Measurements from ENCODE around the gene ATP13A3. TPM values are rescaled to one million over a fixed set of nuclear protein-coding genes. Genes with fewer than 3 reads are reported as not detected.

ATP13A3 gene
- total RNA-seq, 1 experiment from 2014 or later = 181 TPM

- TF ChIP-seq CTCF (IDR thresholded peaks at IDR 0.05; ENCODE audit: insufficient read depth in 1 of 2, low read depth in 1 of 2, low read length in 1 of 2, severe bottlenecking in 1 of 2, unreplicated experiment in 1 of 2) = no peak
- H3K9me3 Mint-ChIP-seq (ENCODE audit: unreplicated experiment) = no peaks in the 10 kb centered on the region
- Histone ChIP-seq H3K4me1 (no peaks in the 10 kb centered on the region), H3K36me3 (ENCODE audit: control insufficient read depth, insufficient read depth, low read length) (no peaks in the 10 kb centered on the region), H3K4me3 (ENCODE audit: low read depth, low read length) (no peak overlapping the region), H3K9me3 (no peaks in the 10 kb centered on the region), H3K27me3 (replicated peaks; ENCODE audit: control insufficient read depth, insufficient read depth, low read length) (no peaks in the 10 kb centered on the region)
- CTCF ChIA-PET = no interaction called here
- DNase-seq = no peak
- no peaks in the 10 kb centered on the region for H3K4me1 Mint-ChIP-seq (ENCODE audit: low read depth, unreplicated experiment)
- BruUV-seq (replicated peaks) = no TSS peak
- H3K27ac Mint-ChIP-seq (ENCODE audit: unreplicated experiment) = no peak overlapping the region
- H3K36me3 Mint-ChIP-seq (ENCODE audit: insufficient read depth, unreplicated experiment) = peaks cover 29% of the 10 kb centered on the region
- H3K27me3 Mint-ChIP-seq (ENCODE audit: insufficient read depth, unreplicated experiment) = no peaks in the 10 kb centered on the region
- POLR2A ChIA-PET = no interaction called here
- no peak overlapping the region for H3K4me3 Mint-ChIP-seq (ENCODE audit: unreplicated experiment)
- intact Hi-C loops (cut with micrococcal nuclease; ENCODE audit: unreplicated experiment) = no loop called here
These were observed 22.1 kb downstream of the ATP13A3 start for GRCh38 chr3:194464692-194465091.

- BruUV-seq (replicated peaks) = no TSS peak
- no peak for DNase-seq
These were observed 23.9 kb downstream of the ATP13A3 start for GRCh38 chr3:194462936-194463335.

GRCh38 chr3:194460566-194460965, 26.2 kb downstream of the ATP13A3 start:
- Histone ChIP-seq H3K4me1 (no peaks in the 10 kb centered on the region), H3K36me3 (ENCODE audit: control insufficient read depth, insufficient read depth, low read length) (no peaks in the 10 kb centered on the region), H3K9me3 (no peaks in the 10 kb centered on the region), H3K27me3 (replicated peaks; ENCODE audit: control insufficient read depth, insufficient read depth, low read length) (no peaks in the 10 kb centered on the region), H3K4me3 (ENCODE audit: low read depth, low read length) (no peak overlapping the region)
- CTCF ChIA-PET = no interaction called here
- Mint-ChIP-seq H3K9me3 (ENCODE audit: unreplicated experiment) (no peaks in the 10 kb centered on the region), H3K4me3 (ENCODE audit: unreplicated experiment) (no peak overlapping the region), H3K36me3 (ENCODE audit: insufficient read depth, unreplicated experiment) (peaks cover 34% of the 10 kb centered on the region), H3K27ac (ENCODE audit: unreplicated experiment) (no peak overlapping the region), H3K4me1 (ENCODE audit: low read depth, unreplicated experiment) (no peaks in the 10 kb centered on the region), H3K27me3 (ENCODE audit: insufficient read depth, unreplicated experiment) (no peaks in the 10 kb centered on the region)
- TF ChIP-seq CTCF (IDR thresholded peaks at IDR 0.05; ENCODE audit: insufficient read depth in 1 of 2, low read depth in 1 of 2, low read length in 1 of 2, severe bottlenecking in 1 of 2, unreplicated experiment in 1 of 2) = no peak
- DNase-seq = no peak
- POLR2A ChIA-PET = no interaction called here
- no TSS peak for BruUV-seq (replicated peaks)
- intact Hi-C loops (cut with micrococcal nuclease; ENCODE audit: unreplicated experiment) = no loop called here

More at GRCh38 chr3:194462936-194463335, 23.9 kb downstream of the ATP13A3 start:
- H3K9me3 ChIP-seq = no peaks in the 10 kb centered on the region
- Mint-ChIP-seq H3K9me3 (ENCODE audit: unreplicated experiment) (no peaks in the 10 kb centered on the region), H3K36me3 (ENCODE audit: insufficient read depth, unreplicated experiment) (peaks cover 41% of the 10 kb centered on the region), H3K4me1 (ENCODE audit: low read depth, unreplicated experiment) (no peaks in the 10 kb centered on the region), H3K27ac (ENCODE audit: unreplicated experiment) (no peak overlapping the region), H3K4me3 (ENCODE audit: unreplicated experiment) (no peak overlapping the region), H3K27me3 (ENCODE audit: insufficient read depth, unreplicated experiment) (no peaks in the 10 kb centered on the region)
- TF ChIP-seq CTCF (IDR thresholded peaks at IDR 0.05; ENCODE audit: insufficient read depth in 1 of 2, low read depth in 1 of 2, low read length in 1 of 2, severe bottlenecking in 1 of 2, unreplicated experiment in 1 of 2) = no peak
- H3K27me3 ChIP-seq (replicated peaks; ENCODE audit: control insufficient read depth, insufficient read depth, low read length) = no peaks in the 10 kb centered on the region
- no peak overlapping the region for H3K4me3 ChIP-seq (ENCODE audit: low read depth, low read length)
- intact Hi-C loops (cut with micrococcal nuclease; ENCODE audit: unreplicated experiment) = no loop called here
- CTCF ChIA-PET = interaction anchor here (0.7 kb wide), 1 partner anchor 9 kb away, joined by 5 read pairs; no protein-coding TSS in a partner anchor
- POLR2A ChIA-PET = interaction anchor here (0.8 kb wide), 1 partner anchor 74 kb away, joined by 3 read pairs; no protein-coding TSS in a partner anchor
- no peaks in the 10 kb centered on the region for H3K36me3 ChIP-seq (ENCODE audit: control insufficient read depth, insufficient read depth, low read length)
- no peaks in the 10 kb centered on the region for H3K4me1 ChIP-seq
